NB4 (cell line): ENCODE results near the gene ZBTB43.

Source experiments
- POLR2A ChIP-seq: IDR thresholded peaks from 2 replicates; pipeline ENCODE4 v1.6.1; 2011; ENCODE audit warnings: mild to moderate bottlenecking; ENCODE audit not compliant: insufficient read length; ENCODE audit errors: extremely low read depth
- TF ChIP-seq, protein P1 (sequence below): IDR thresholded peaks from one replicate; pipeline ENCODE4 v1.5.1; 2012; ENCODE audit warnings: low read depth, low read length

DNA sequence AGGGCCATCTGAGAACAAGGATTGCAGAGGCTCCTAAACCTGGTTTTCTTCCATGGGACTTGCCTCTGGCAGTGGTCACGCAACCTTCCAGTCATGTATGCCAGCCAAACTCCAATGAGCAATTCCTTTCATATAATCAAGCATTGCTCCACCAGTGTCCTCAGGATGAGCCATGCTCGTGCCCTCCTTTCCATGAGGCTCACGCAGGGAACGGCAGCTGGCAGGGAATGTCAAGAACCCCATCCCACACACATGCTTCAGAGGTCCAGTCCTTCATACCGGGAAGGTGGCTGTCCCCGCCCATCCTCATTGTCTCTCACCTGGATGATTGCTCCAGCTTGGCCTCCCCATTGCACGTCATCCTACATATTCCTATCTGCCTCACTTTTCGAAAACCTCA, 42.2 kb downstream of the ZBTB43 start:
- no peak for TF ChIP-seq POLR2A
- TF ChIP-seq, protein P1, sequence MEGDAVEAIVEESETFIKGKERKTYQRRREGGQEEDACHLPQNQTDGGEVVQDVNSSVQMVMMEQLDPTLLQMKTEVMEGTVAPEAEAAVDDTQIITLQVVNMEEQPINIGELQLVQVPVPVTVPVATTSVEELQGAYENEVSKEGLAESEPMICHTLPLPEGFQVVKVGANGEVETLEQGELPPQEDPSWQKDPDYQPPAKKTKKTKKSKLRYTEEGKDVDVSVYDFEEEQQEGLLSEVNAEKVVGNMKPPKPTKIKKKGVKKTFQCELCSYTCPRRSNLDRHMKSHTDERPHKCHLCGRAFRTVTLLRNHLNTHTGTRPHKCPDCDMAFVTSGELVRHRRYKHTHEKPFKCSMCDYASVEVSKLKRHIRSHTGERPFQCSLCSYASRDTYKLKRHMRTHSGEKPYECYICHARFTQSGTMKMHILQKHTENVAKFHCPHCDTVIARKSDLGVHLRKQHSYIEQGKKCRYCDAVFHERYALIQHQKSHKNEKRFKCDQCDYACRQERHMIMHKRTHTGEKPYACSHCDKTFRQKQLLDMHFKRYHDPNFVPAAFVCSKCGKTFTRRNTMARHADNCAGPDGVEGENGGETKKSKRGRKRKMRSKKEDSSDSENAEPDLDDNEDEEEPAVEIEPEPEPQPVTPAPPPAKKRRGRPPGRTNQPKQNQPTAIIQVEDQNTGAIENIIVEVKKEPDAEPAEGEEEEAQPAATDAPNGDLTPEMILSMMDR, result no peak
